DMS153 treated with DMSO at 0.1 percent for 48 hours (cell line): Measurements from ENCODE around the gene DUSP1.

Experiments used
- DNase-seq: peaks from one replicate; lab custom pipeline; 2025; ENCODE audit not compliant: unreplicated experiment; lab: John Stamatoyannopoulos, UW

Gene DUSP1

GRCh38 chr5:172782169-172783039 is 11.4 kb upstream of the DUSP1 start:
- no peak for DNase-seq

- no peak for DNase-seq
Measured at GRCh38 chr5:172779691-172780341, 8.8 kb upstream of the DUSP1 start.

GRCh38 chr5:172777881-172778814 is 7.2 kb upstream of the DUSP1 start:
- no peak for DNase-seq

- DNase-seq, result no peak
Measured at GRCh38 chr5:172776235-172776594, 5.2 kb upstream of the DUSP1 start.

- DNase-seq, result no peak
Measured at GRCh38 chr5:172775326-172776234, 4.6 kb upstream of the DUSP1 start.

GRCh38 chr5:172774561-172775315 is 3.7 kb upstream of the DUSP1 start:
- no peak for DNase-seq

- DNase-seq, result no peak
Measured at GRCh38 chr5:172773481-172774469, 2.8 kb upstream of the DUSP1 start.

- DNase-seq, result peak; percentile 10
Measured at GRCh38 chr5:172772112-172772906, 1.3 kb upstream of the DUSP1 start.

GRCh38 chr5:172771439-172772111 is 580 bp upstream of the DUSP1 start:
- no peak for DNase-seq

GRCh38 chr5:172770374-172770674 is 671 bp downstream of the DUSP1 start:
- DNase-seq, result no peak

- no peak for DNase-seq
Measured at GRCh38 chr5:172769616-172770373, 1.2 kb downstream of the DUSP1 start.

GRCh38 chr5:172769342-172769615 is 1.7 kb downstream of the DUSP1 start:
- no peak for DNase-seq

- no peak for DNase-seq
Measured at GRCh38 chr5:172768573-172769341, 2.2 kb downstream of the DUSP1 start.

- no peak for DNase-seq
Measured at GRCh38 chr5:172768098-172768572, 2.9 kb downstream of the DUSP1 start.

- no peak for DNase-seq
Measured at GRCh38 chr5:172766287-172767108, 4.5 kb downstream of the DUSP1 start.
